SK-N-MC (cell line): Measurements from ENCODE around the gene MFNG.
"Not testable (repeated sequence)": the region's sequence is repeated elsewhere in the genome, so short reads cannot be mapped to it uniquely, and the experiment has no call there.

Source experiments
- DNase-seq: peaks from one replicate; pipeline ENCODE4 v3.0.0-alpha.2; 2011; ENCODE audit warnings: low read depth, low spot score
- H3K27ac ChIP-seq: fragments of 200-600 bp; sonication (generic); 2 replicates; pipeline ENCODE4 v1.5.1; 2016; ENCODE audit warnings: mixed run types
- H3K36me3 ChIP-seq: fragments of 200-600 bp; sonication (generic); 2 replicates; pipeline ENCODE4 v1.6.1; 2017; ENCODE audit warnings: antibody characterized with exemption, low read length, mixed read lengths; ENCODE audit not compliant: insufficient read depth
- H3K4me3 ChIP-seq: fragments of 200-600 bp; sonication (generic); 2 replicates; pipeline ENCODE4 v1.5.1; 2016
- H3K9ac ChIP-seq: fragments of 200-600 bp; sonication (generic); 2 replicates; pipeline ENCODE4 v1.8.0; 2017; ENCODE audit warnings: mixed run types, mixed read lengths; ENCODE audit not compliant: insufficient read length
- H3K9me3 ChIP-seq: fragments of 200-600 bp; sonication (generic); 2 replicates; pipeline ENCODE4 v1.6.1; 2017; ENCODE audit warnings: low read depth, mild to moderate bottlenecking, antibody characterized with exemption, low read length, moderate library complexity, mixed read lengths
- EZH2 ChIP-seq: fragments of 200-600 bp; sonication (generic); IDR thresholded peaks from one replicate; pipeline ENCODE4 v1.6.1; 2017; ENCODE audit warnings: antibody characterized with exemption
- FOXP2 ChIP-seq: optimal IDR thresholded peaks from 2 replicates; pipeline ENCODE3; 2011; ENCODE audit warnings: mild to moderate bottlenecking, moderate library complexity; ENCODE audit not compliant: insufficient read depth; ENCODE audit errors: extremely low read length, control extremely low read depth
- POLR2AphosphoS5 ChIP-seq: IDR thresholded peaks from 2 replicates; pipeline ENCODE4 v1.6.1; 2012; ENCODE audit warnings: mild to moderate bottlenecking, low read depth, low read length, borderline replicate concordance

Gene MFNG, protein sequence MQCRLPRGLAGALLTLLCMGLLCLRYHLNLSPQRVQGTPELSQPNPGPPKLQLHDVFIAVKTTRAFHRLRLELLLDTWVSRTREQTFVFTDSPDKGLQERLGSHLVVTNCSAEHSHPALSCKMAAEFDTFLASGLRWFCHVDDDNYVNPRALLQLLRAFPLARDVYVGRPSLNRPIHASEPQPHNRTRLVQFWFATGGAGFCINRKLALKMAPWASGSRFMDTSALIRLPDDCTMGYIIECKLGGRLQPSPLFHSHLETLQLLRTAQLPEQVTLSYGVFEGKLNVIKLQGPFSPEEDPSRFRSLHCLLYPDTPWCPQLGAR

DNA sequence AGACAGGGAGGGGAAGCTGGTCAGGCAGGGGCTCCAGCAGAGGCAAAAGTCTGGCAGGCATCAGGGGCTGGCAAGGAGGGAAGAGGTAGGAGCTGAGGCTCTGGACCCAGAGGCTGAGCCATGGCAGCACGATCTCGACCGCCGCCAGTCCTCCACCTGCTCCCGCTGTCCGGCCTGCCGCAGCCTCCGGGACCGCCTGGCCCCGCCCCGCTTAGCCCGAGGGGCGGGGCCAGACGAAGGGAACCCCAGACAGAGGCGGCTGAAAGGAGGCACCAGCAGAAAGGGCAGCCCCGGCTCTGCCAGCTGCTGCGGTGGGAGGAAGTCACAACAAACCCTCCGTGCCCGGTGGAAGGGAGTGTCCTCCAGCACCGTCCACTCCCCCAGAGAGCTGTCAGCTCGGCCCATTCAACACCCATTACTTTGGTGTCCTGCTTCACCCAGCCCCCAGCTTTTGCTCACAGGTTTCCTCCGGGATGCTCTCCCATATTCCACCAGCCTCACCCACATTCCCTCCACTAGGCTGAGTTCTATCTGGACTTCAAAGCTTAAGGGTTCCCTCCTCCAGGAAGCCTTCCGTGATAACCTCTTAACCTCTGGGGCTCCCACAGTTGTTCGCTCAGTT lies at the start of gene MFNG:
Gene MFNG (minus strand): TSS at position 161 of the 622 bp plus-strand sequence. CDS start 207 bp downstream, outside the sequence.
- no peak within 1 kb of the TSS for H3K4me3 ChIP-seq
- H3K9ac ChIP-seq: no peak within 1 kb of the TSS
- H3K36me3 ChIP-seq: no peaks in the 10 kb centered on the region
- no peak for DNase-seq
- no peaks in the 10 kb centered on the region for H3K9me3 ChIP-seq
- no peak within 1 kb of the TSS for H3K27ac ChIP-seq
- TF ChIP-seq POLR2AphosphoS5 (no peak), FOXP2 (no peak), EZH2 (no peak)

DNA sequence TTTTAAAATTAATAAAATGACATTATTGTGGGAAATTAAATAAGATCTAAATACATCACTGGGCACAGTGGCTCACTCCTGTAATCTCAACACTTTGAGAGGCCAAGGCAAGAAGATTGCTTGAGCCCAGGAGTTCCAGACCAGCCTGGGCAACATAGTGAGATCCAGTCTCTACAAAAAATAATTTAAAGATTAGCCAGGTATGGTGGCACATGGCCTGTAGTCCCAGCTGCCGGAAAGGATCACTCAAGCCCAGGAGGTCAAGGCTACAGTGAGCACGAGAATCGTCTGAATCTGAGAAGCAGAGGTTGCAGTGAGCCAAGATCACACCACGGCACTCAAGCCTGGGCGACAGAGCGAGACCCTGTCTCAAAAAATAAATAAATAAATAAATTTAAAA lies 49.0 kb upstream of the MFNG start:
- H3K27ac ChIP-seq: no peak overlapping the region
- no peak overlapping the region for H3K4me3 ChIP-seq
- H3K36me3 ChIP-seq: no peaks in the 10 kb centered on the region
- TF ChIP-seq EZH2 (no peak), POLR2AphosphoS5 (no peak), FOXP2 (no peak)
- H3K9ac ChIP-seq: no peak overlapping the region
- DNase-seq: no peak
- H3K9me3 ChIP-seq: no peaks in the 10 kb centered on the region

DNA sequence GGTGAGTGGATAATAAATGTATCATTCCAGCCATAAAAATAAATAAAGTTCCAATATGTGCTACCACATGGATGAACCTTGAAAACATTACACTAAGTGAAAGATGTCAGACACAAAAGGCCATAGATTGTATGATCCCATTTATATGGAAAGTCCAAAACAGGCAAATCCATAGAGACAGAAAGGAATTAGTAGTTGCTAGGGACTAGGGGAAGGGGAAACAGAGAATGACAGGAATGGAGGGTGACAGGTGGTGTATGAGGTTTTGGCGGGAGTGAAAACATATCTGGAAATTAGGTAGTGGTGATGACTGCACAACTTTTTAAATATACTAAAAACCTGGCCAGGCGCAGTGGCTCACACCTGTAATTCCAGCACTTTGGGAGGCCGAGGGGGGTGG lies 48.3 kb upstream of the MFNG start:
- H3K4me3 ChIP-seq: no peak overlapping the region
- H3K9ac ChIP-seq: no peak overlapping the region
- no peaks in the 10 kb centered on the region for H3K36me3 ChIP-seq
- no peak overlapping the region for H3K27ac ChIP-seq
- DNase-seq: no peak
- no peaks in the 10 kb centered on the region for H3K9me3 ChIP-seq
- TF ChIP-seq POLR2AphosphoS5: no peak
- no peak for TF ChIP-seq EZH2
- TF ChIP-seq FOXP2: no peak

DNA sequence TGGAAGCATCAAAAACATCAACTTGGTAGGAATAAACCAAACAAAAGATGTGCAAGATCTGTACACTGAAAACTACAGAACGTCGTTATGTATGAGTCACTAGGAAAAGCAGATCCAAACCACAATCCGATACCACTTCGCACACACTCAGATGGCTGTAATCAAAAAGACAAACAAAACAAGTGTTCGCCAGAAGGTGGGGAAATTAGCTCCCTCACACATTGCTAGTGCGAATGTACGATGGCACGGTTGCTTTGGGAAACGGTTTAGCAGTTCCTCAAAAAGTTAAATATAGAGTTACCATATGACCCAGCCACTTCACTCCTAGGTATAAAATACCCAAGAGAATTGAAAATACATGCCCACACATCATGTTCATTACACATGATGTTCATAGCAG lies 47.8 kb upstream of the MFNG start:
- TF ChIP-seq EZH2 (no peak), FOXP2 (no peak), POLR2AphosphoS5 (no peak)
- Histone ChIP-seq H3K4me3 (no peak overlapping the region), H3K9ac (no peak overlapping the region), H3K36me3 (no peaks in the 10 kb centered on the region), H3K27ac (no peak overlapping the region), H3K9me3 (no peaks in the 10 kb centered on the region)
- DNase-seq: no peak

DNA sequence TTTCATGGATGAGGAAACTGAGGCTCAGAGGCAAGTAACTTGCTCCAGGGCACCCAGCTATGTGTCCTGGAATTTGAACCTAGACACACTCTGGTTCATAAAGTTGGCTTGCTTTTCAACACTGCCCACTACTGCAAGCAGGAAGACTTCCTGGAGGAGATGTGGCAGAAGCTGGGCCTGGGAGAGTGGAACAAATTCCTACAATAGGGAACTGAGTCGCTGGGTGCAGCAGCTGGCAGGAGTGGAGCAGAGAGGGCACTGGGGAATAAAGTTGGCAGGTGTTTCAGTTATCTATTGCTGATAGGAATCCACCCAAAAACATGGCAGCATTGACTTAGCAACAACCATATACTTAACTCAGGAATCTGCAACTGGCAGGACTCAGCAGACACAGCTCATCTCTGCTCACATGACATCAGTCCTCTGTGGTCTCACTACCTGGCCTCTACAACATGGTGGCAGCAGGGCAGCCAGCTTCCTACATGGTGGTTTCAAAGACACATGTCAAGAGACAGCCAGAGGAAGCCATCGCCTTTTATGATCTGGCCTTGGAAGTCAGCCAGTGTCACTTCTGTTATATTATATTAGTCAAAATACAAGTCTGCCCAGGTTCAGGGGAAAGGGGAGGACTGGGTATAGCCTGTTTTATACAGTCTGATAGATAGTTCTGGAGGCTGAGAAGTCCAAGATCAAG lies 43.6 kb upstream of the MFNG start:
- DNase-seq: no peak
- Histone ChIP-seq H3K27ac (no peak overlapping the region), H3K9ac (no peak overlapping the region), H3K4me3 (no peak overlapping the region), H3K9me3 (no peaks in the 10 kb centered on the region), H3K36me3 (no peaks in the 10 kb centered on the region)
- no peak for TF ChIP-seq POLR2AphosphoS5

DNA sequence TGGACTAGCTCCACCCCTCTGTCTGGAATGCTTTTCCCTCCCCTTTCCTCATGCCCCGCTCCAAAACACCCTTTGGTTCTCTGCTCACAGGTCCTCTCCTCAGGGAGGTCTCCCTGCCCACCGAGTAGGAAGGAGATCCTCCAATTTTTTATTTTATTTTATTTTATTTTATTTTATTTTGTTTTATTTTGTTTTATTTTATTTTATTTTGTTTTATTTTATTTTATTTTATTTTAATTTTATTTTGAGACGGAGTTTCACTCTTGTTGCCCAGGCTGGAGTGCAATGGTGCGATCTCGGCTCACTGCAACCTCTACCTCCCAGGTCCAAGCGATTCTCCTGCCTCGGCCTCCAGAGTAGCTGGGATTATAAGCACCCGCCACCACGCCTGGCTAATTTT lies 41.8 kb upstream of the MFNG start:
- not testable (repeated sequence) for H3K27ac ChIP-seq

DNA sequence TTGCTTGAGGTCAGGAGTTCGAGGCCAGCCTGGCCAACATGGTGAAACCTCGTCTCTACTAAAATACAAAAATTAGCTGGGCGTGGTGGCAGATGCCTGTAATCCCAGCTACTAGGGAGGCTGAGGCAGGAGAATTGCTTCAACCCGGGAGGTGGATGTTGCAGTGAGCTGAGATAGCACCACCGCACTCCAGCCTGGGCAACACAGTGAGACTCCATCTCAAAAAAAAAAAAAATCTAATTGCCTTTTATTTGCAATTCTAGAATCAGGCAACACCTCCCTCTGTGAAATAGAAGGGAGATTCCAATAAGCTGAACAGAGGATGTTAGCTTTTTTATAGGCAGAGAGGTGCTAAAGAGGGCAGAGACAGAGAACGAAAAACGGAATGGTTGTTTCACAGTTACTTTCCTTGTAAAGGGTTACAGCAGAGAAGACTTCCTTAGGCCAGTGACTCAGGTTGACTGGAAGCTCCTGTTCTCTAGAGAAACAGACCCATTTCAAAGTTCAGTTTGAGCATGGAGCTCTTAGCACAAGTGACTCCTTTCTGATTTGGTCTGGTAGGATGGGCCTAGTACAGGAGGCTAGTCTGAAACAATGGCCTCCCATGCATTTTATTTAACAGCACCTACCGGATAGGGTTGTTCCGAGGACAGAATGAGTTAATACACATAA lies 41.0 kb upstream of the MFNG start:
- H3K4me3 ChIP-seq, H3K36me3 ChIP-seq, H3K9ac ChIP-seq, DNase-seq, H3K27ac ChIP-seq, H3K9me3 ChIP-seq: not testable (repeated sequence)

More for the DNA sequence above, 41.8 kb upstream of the MFNG start:
- H3K9ac ChIP-seq, H3K9me3 ChIP-seq, H3K4me3 ChIP-seq, H3K36me3 ChIP-seq, DNase-seq: not testable (repeated sequence)

DNA sequence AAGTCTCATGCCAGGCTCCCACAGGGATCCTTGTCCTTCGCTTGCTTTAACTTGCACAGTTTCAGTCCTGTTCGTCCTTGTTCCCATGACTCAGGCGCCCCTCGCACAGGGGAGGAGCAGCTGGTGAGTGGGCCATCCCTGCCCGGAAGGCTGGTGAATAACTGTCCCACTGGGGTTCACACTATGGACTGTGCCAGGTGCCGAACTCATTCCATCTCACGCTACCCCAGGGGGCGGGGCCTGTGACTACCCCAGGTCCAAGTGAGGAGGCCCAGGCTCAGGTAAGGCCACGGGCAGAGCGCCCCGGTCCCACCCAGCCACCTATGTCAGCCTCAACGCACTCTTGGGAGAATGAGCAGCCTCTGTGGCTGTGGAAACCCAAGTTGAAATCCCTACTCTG lies 40.2 kb upstream of the MFNG start:
- TF ChIP-seq FOXP2 (no peak), EZH2 (no peak), POLR2AphosphoS5 (no peak)
- Histone ChIP-seq H3K9me3 (no peaks in the 10 kb centered on the region), H3K27ac (no peak overlapping the region), H3K4me3 (no peak overlapping the region), H3K36me3 (no peaks in the 10 kb centered on the region), H3K9ac (no peak overlapping the region)
- DNase-seq: no peak
